T1000 (cell line): ENCODE data around the gene PPP1R12B.
"Not testable (repeated sequence)": the region's sequence is repeated elsewhere in the genome, so short reads cannot be mapped to it uniquely, and the experiment has no call there.

ENCODE experiments used
- DNase-seq: peaks from one replicate; lab custom pipeline; 2025; ENCODE audit warnings: mixed read lengths; lab: John Stamatoyannopoulos, UW

PPP1R12B gene

DNA sequence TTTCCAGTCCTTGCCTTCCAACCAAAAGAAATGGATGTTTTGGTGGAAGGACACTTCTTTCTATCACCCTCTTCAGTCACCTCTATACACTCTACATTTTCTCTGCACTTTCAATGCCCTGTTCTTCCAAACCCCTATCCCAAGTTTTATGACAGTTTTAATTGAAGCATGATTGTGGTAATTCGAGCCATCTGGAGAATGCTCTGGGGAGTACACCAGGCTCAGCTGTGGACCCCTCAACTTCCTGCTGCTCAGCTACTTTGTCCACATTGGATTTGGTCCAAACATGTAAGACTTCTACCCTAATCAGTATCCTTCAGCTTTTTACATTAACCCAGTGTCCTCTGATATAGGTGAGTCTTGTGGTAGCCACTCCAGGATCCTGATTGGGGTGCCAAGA lies 232.1 kb downstream of the PPP1R12B start:
- DNase-seq: no peak

DNA sequence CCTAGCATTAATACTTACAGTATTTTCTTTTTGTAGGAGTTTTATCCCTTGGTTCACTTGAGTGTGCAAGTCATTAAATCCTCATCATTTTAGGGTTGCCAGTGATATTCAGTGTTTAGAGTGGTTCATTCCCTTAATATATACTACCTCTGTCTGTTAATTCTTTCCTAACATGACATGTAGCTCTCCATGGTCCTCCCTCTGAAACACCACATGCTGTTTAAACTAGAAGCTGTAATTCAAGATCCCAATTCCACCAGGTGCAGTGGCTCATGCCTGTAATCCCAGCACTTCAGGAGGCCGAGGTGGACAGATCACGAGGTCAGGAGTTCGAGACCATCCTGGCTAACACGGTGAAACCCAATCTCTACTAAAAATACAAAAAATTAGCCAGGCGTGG lies 233.9 kb downstream of the PPP1R12B start:
- not testable (repeated sequence) for DNase-seq

GRCh38 chr1:202584707-202585589 lies 236.4 kb downstream of the PPP1R12B start:
- DNase-seq: no peak

DNA sequence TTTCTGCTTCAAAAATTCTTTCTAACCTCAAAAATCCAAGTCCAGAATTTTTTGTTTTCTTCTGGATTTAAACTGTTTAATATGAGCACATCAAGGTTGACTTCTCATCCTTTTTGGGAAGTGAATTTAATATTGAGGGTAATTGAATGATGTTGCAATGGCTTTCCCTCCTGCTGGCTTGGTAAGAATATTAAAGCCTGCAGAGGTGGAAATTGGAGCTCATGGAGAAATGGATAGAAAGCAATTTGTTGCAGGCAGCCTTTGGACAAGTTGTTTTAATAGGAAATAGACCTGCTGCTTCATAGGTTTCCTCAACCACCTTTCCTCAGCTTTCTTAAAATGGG lies 237.1 kb downstream of the PPP1R12B start:
- DNase-seq: no peak

- DNase-seq: no peak
These were observed 237.7 kb downstream of the PPP1R12B start for GRCh38 chr1:202586018-202586821.

DNA sequence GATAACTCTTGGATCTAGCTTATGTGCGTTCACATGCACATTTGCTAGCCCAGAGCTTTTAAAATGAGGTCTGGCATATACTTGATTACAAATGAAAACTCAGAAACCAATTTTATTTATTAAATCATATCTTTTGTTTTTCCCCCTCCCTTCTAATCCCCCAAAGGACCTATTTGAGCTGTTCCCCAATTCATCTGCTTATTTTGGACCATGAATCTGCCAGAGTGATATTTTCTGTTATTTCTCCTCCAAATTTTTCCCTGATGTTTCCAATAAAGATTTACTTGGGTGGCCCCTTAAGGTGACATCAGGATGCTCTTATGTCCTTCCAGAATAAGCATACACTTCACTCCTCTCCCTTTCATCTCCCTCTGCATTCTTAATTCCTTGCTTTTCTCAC lies 238.4 kb downstream of the PPP1R12B start:
- DNase-seq: no peak

GRCh38 chr1:202587859-202588485 lies 239.5 kb downstream of the PPP1R12B start:
- DNase-seq: no peak

GRCh38 chr1:202588503-202589189 lies 240.1 kb downstream of the PPP1R12B start:
- no peak for DNase-seq

GRCh38 chr1:202589190-202589930 lies 240.9 kb downstream of the PPP1R12B start:
- DNase-seq: peak; percentile 93

- no peak for DNase-seq
These were observed 241.6 kb downstream of the PPP1R12B start for GRCh38 chr1:202590126-202590525.

GRCh38 chr1:202590975-202591411 lies 242.5 kb downstream of the PPP1R12B start:
- no peak for DNase-seq

GRCh38 chr1:202591515-202591914 lies 243.0 kb downstream of the PPP1R12B start:
- DNase-seq: no peak

DNA sequence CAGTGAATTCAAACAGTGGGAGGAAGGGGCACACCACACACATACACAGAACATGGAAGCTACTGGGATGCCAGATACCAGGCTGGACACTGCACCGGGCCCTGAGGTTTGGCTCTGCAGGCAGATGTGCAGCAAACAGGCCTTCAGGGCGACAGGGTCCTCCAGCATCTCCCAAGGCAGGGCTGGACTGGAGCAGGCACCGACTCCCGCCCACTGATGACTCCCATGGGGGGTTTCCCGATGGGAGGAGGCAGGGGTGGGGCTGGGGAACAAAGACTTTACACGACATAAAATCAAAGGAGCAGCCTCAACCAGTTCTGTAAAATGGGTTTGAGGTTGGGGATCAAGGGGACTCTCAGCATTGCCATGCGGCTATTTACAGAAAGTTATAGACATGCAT lies 243.6 kb downstream of the PPP1R12B start:
- no peak for DNase-seq

GRCh38 chr1:202593845-202594244 lies 245.3 kb downstream of the PPP1R12B start:
- DNase-seq: no peak

GRCh38 chr1:202596638-202597037 lies 248.1 kb downstream of the PPP1R12B start:
- no peak for DNase-seq

DNA sequence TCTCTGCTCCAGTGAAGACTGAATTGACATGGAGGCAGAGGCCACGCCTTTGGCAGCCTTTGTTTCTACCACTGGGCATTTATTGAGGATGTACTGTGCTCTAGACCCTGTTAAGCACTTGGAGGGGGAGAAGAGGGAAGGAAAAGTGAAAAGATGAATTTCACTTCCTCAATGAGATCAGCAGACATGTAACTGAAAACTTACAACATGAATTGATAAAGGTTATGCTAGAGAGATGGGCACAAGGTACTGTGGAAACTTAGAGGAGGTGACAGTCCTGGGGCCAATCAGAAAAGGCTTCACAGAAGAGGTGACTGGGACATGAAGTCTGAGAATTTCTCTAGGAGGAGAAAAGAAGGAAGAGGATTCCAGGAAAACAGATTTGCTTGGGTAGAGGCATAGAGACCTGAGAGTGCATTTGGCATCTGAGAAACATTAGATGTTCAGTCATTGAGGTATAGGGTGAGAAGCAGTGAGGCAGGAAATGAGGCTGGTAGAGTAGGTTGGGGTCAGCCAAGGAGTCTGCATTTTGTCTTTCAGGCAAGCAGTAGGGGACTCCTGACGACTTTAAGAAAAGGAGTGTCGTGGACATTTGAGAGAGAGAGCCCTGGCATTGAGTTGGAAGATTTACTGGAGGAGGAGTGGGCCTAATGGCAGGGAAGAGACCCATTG lies 248.7 kb downstream of the PPP1R12B start:
- DNase-seq: no peak

GRCh38 chr1:202599669-202600431 lies 251.4 kb downstream of the PPP1R12B start:
- DNase-seq: peak; percentile 67

GRCh38 chr1:202600432-202601041 lies 252.0 kb downstream of the PPP1R12B start:
- no peak for DNase-seq

GRCh38 chr1:202603435-202603834 lies 254.9 kb downstream of the PPP1R12B start:
- DNase-seq: no peak
